Measurements from ENCODE around the gene ATRIP. TPM values are rescaled to one million over a fixed set of nuclear protein-coding genes. Genes with fewer than 3 reads are reported as not detected.

The ATRIP gene
- total RNA-seq, 1 experiment from 2014 or later, result 11.9 TPM

- ATAC-seq (no peak), DNase-seq (ENCODE audit: low read depth, low spot score) (no peak)
- Histone ChIP-seq H3K27me3 (ENCODE audit: control insufficient read depth, insufficient read depth, low read length) (no peaks in the 10 kb centered on the region), H3K4me3 (ENCODE audit: low read depth in 2 of 2, low read length in 2 of 2) (no peak overlapping the region), H3K9me3 (ENCODE audit: control insufficient read depth, insufficient read depth, low read depth, low read length) (no peaks in the 10 kb centered on the region), H3K27ac (ENCODE audit: low read length) (no peak overlapping the region), H3K36me3 (ENCODE audit: control insufficient read depth, insufficient read depth, low read length) (no peaks in the 10 kb centered on the region), H3K4me1 (ENCODE audit: control insufficient read depth, insufficient read depth, low read length) (no peaks in the 10 kb centered on the region)
- TF ChIP-seq TCF7L2 (IDR thresholded peaks at IDR 0.05; ENCODE audit: low read depth, low read length) (no peak), POLR2AphosphoS5 (IDR thresholded peaks at IDR 0.05; ENCODE audit: low read depth, low read length) (no peak), CTCF (IDR thresholded peaks at IDR 0.05) (no peak), SIN3A (IDR thresholded peaks at IDR 0.05; ENCODE audit: borderline replicate concordance, insufficient read depth, low read depth, low read length) (no peak)
- TF ChIP-seq, protein P1, sequence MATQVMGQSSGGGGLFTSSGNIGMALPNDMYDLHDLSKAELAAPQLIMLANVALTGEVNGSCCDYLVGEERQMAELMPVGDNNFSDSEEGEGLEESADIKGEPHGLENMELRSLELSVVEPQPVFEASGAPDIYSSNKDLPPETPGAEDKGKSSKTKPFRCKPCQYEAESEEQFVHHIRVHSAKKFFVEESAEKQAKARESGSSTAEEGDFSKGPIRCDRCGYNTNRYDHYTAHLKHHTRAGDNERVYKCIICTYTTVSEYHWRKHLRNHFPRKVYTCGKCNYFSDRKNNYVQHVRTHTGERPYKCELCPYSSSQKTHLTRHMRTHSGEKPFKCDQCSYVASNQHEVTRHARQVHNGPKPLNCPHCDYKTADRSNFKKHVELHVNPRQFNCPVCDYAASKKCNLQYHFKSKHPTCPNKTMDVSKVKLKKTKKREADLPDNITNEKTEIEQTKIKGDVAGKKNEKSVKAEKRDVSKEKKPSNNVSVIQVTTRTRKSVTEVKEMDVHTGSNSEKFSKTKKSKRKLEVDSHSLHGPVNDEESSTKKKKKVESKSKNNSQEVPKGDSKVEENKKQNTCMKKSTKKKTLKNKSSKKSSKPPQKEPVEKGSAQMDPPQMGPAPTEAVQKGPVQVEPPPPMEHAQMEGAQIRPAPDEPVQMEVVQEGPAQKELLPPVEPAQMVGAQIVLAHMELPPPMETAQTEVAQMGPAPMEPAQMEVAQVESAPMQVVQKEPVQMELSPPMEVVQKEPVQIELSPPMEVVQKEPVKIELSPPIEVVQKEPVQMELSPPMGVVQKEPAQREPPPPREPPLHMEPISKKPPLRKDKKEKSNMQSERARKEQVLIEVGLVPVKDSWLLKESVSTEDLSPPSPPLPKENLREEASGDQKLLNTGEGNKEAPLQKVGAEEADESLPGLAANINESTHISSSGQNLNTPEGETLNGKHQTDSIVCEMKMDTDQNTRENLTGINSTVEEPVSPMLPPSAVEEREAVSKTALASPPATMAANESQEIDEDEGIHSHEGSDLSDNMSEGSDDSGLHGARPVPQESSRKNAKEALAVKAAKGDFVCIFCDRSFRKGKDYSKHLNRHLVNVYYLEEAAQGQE (IDR thresholded peaks at IDR 0.05; ENCODE audit: insufficient read depth in 1 of 2, low read depth in 2 of 2, low read length in 1 of 2), result no peak
- ChIA-PET CTCF (interaction anchor here (0.7 kb wide), 1 partner anchor 13 kb away, joined by 3 read pairs; no protein-coding TSS in a partner anchor), POLR2A (no interaction called here)
- no TSS peak for BruUV-seq (replicated peaks)
- intact Hi-C loops (cut with micrococcal nuclease; ENCODE audit: unreplicated experiment) (no loop called here), in situ Hi-C loops (cut with HindIII; ENCODE audit: low pct_unique_long_range_greater_than_20kb, low sequenced_read_pairs) (no loop called here)
These were observed 32.9 kb upstream of the ATRIP start for GRCh38 chr3:48413611-48414010.

GRCh38 chr3:48414376-48415250 is 31.9 kb upstream of the ATRIP start:
- no peak for DNase-seq (ENCODE audit: low read depth, low spot score)
- CTCF ChIA-PET, result interaction anchor here (0.6 to 0.7 kb wide), 2 partner anchors 14 to 59 kb away, joined by 3 read pairs; no protein-coding TSS in a partner anchor

More at GRCh38 chr3:48414376-48415250, 31.9 kb upstream of the ATRIP start:
- no peak for ATAC-seq
- in situ Hi-C loops (cut with HindIII; ENCODE audit: low pct_unique_long_range_greater_than_20kb, low sequenced_read_pairs), result no loop called here
- no peak overlapping the region for H3K27ac ChIP-seq (ENCODE audit: low read length)
- no peak for TF ChIP-seq POLR2AphosphoS5 (IDR thresholded peaks at IDR 0.05; ENCODE audit: low read depth, low read length)
- no peak for TF ChIP-seq TCF7L2 (IDR thresholded peaks at IDR 0.05; ENCODE audit: low read depth, low read length)
- TF ChIP-seq, protein P1 (IDR thresholded peaks at IDR 0.05; ENCODE audit: insufficient read depth in 1 of 2, low read depth in 2 of 2, low read length in 1 of 2), result no peak
- no peak for TF ChIP-seq CTCF (IDR thresholded peaks at IDR 0.05)
- TF ChIP-seq SIN3A (IDR thresholded peaks at IDR 0.05; ENCODE audit: borderline replicate concordance, insufficient read depth, low read depth, low read length), result no peak
- POLR2A ChIA-PET, result no interaction called here
- no peaks in the 10 kb centered on the region for H3K9me3 ChIP-seq (ENCODE audit: control insufficient read depth, insufficient read depth, low read depth, low read length)
- no peaks in the 10 kb centered on the region for H3K36me3 ChIP-seq (ENCODE audit: control insufficient read depth, insufficient read depth, low read length)
- H3K4me3 ChIP-seq (ENCODE audit: low read depth in 2 of 2, low read length in 2 of 2), result no peak overlapping the region
- no peaks in the 10 kb centered on the region for H3K4me1 ChIP-seq (ENCODE audit: control insufficient read depth, insufficient read depth, low read length)
- H3K27me3 ChIP-seq (ENCODE audit: control insufficient read depth, insufficient read depth, low read length), result no peaks in the 10 kb centered on the region
- no TSS peak for BruUV-seq (replicated peaks)
- intact Hi-C loops (cut with micrococcal nuclease; ENCODE audit: unreplicated experiment), result no loop called here

Data from Panc1 (cell line).